Measurements from ENCODE around the gene RUSC1.

GRCh38 chr1:155379631-155380090 lies 59.0 kb downstream of the RUSC1 start:
- TF ChIP-seq, protein P1, sequence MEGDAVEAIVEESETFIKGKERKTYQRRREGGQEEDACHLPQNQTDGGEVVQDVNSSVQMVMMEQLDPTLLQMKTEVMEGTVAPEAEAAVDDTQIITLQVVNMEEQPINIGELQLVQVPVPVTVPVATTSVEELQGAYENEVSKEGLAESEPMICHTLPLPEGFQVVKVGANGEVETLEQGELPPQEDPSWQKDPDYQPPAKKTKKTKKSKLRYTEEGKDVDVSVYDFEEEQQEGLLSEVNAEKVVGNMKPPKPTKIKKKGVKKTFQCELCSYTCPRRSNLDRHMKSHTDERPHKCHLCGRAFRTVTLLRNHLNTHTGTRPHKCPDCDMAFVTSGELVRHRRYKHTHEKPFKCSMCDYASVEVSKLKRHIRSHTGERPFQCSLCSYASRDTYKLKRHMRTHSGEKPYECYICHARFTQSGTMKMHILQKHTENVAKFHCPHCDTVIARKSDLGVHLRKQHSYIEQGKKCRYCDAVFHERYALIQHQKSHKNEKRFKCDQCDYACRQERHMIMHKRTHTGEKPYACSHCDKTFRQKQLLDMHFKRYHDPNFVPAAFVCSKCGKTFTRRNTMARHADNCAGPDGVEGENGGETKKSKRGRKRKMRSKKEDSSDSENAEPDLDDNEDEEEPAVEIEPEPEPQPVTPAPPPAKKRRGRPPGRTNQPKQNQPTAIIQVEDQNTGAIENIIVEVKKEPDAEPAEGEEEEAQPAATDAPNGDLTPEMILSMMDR (IDR thresholded peaks at IDR 0.05): no peak
- TF ChIP-seq POLR2A (IDR thresholded peaks at IDR 0.05): no peak

Measured in esophagus squamous epithelium (tissue), 4 donors.